H9 (cell line): ENCODE data around the gene G3BP1. TPM values are rescaled to one million over a fixed set of nuclear protein-coding genes. Genes with fewer than 3 reads are reported as not detected.

Source experiments
- DNase-seq: peaks from one replicate; pipeline ENCODE4 v3.0.0-alpha.2; 2017
- H2AFZ ChIP-seq: one replicate; pipeline ENCODE4 v1.6.1; 2013; ENCODE audit warnings: mild to moderate bottlenecking, low read length, control low read depth, moderate library complexity
- H2AK5ac ChIP-seq: 2 replicates; pipeline ENCODE4 v1.6.1; 2013; ENCODE audit warnings: low read length, control low read depth, mixed read lengths; ENCODE audit not compliant: insufficient read length
- H2BK120ac ChIP-seq: one replicate; pipeline ENCODE4 v1.6.1; 2013; ENCODE audit warnings: low read depth, mild to moderate bottlenecking, low read length, control low read depth, inconsistent platforms; ENCODE audit not compliant: poor library complexity, severe bottlenecking
- H2BK12ac ChIP-seq: 2 replicates; pipeline ENCODE4 v1.6.1; 2013; ENCODE audit warnings: low read length, control low read depth, mixed read lengths, low read depth; ENCODE audit not compliant: insufficient read length
- H2BK15ac ChIP-seq: 2 replicates; pipeline ENCODE4 v1.6.1; 2013; ENCODE audit warnings: low read depth, low read length, control low read depth
- H2BK20ac ChIP-seq: one replicate; pipeline ENCODE4 v1.6.1; 2013; ENCODE audit warnings: low read depth, mild to moderate bottlenecking, low read length, control low read depth, inconsistent platforms; ENCODE audit not compliant: poor library complexity, severe bottlenecking
- H2BK5ac ChIP-seq: 2 replicates; pipeline ENCODE4 v1.6.1; 2013; ENCODE audit warnings: low read length, control low read depth, mixed read lengths; ENCODE audit not compliant: insufficient read length
- H3K14ac ChIP-seq: 2 replicates; pipeline ENCODE4 v1.6.1; 2013; ENCODE audit warnings: low read length, control low read depth; ENCODE audit not compliant: insufficient read depth
- H3K18ac ChIP-seq: 2 replicates; pipeline ENCODE4 v1.6.1; 2013; ENCODE audit warnings: low read depth, mild to moderate bottlenecking, mixed read lengths, low read length, control low read depth; ENCODE audit not compliant: insufficient read length
- H3K23ac ChIP-seq: 2 replicates; pipeline ENCODE4 v1.6.1; 2013; ENCODE audit warnings: low read length, control low read depth, mixed read lengths, low read depth; ENCODE audit not compliant: insufficient read length
- H3K23me2 ChIP-seq: 2 replicates; pipeline ENCODE4 v1.6.1; 2013; ENCODE audit warnings: low read depth, mild to moderate bottlenecking, mixed read lengths, low read length, control low read depth; ENCODE audit not compliant: insufficient read length, poor library complexity, severe bottlenecking
- H3K27ac ChIP-seq: 2 replicates; pipeline ENCODE4 v1.5.1; 2013; ENCODE audit warnings: low read length, control low read depth, mixed read lengths, low read depth; ENCODE audit not compliant: insufficient read length
- H3K27me3 ChIP-seq: 2 replicates; pipeline ENCODE4 v1.6.1; 2013; ENCODE audit warnings: low read length, control low read depth, inconsistent platforms; ENCODE audit not compliant: insufficient read depth
- H3K4ac ChIP-seq: 2 replicates; pipeline ENCODE4 v1.6.1; 2013; ENCODE audit warnings: low read depth, mild to moderate bottlenecking, control low read depth, inconsistent platforms, low read length, moderate library complexity
- H3K4me1 ChIP-seq: 2 replicates; pipeline ENCODE4 v1.6.1; 2013; ENCODE audit warnings: low read length, control low read depth, inconsistent platforms; ENCODE audit not compliant: insufficient read depth
- H3K4me2 ChIP-seq: 2 replicates; pipeline ENCODE4 v1.6.1; 2013; ENCODE audit warnings: low read length, control low read depth, mixed read lengths; ENCODE audit not compliant: insufficient read length, insufficient read depth
- H3K56ac ChIP-seq: 2 replicates; pipeline ENCODE4 v1.6.1; 2013; ENCODE audit warnings: low read depth, mild to moderate bottlenecking, mixed read lengths, low read length, control low read depth; ENCODE audit not compliant: insufficient read length
- H3K79me1 ChIP-seq: 2 replicates; pipeline ENCODE4 v1.6.1; 2013; ENCODE audit warnings: low read depth, mild to moderate bottlenecking, moderate library complexity, low read length, control low read depth, inconsistent platforms; ENCODE audit not compliant: insufficient read depth, poor library complexity, severe bottlenecking
- H3K79me2 ChIP-seq: 2 replicates; pipeline ENCODE4 v1.6.1; 2013; ENCODE audit warnings: low read length, control low read depth, inconsistent platforms; ENCODE audit not compliant: insufficient read depth
- H3K9ac ChIP-seq: 2 replicates; pipeline ENCODE4 v1.6.1; 2013; ENCODE audit warnings: low read length, control low read depth, mixed read lengths; ENCODE audit not compliant: insufficient read length; ENCODE audit errors: extremely low read depth
- H3K9me3 ChIP-seq: one replicate; pipeline ENCODE4 v1.6.1; 2013; ENCODE audit warnings: low read depth, low read length, inconsistent platforms; ENCODE audit not compliant: control insufficient read depth
- H3T11ph ChIP-seq: one replicate; pipeline ENCODE4 v1.6.1; 2013; ENCODE audit warnings: mild to moderate bottlenecking, low read length, control low read depth, inconsistent platforms
- H4K20me1 ChIP-seq: one replicate; pipeline ENCODE4 v1.6.1; 2013; ENCODE audit not compliant: control insufficient read depth, insufficient read length, insufficient read depth
- H4K5ac ChIP-seq: 2 replicates; pipeline ENCODE4 v1.6.1; 2013; ENCODE audit warnings: low read depth, mild to moderate bottlenecking, mixed read lengths, low read length, control low read depth; ENCODE audit not compliant: insufficient read length
- H4K8ac ChIP-seq: replicated peaks from 2 replicates; pipeline ENCODE4 v1.6.1; 2013; ENCODE audit warnings: low read length, control low read depth, mixed read lengths, low read depth; ENCODE audit not compliant: insufficient read length
- H4K91ac ChIP-seq: 2 replicates; pipeline ENCODE4 v1.6.1; 2013; ENCODE audit warnings: low read depth, mild to moderate bottlenecking, moderate library complexity, mixed read lengths, low read length, control low read depth; ENCODE audit not compliant: insufficient read length
- H3K27ac Mint-ChIP-seq, 3 experiments: 2 replicates in 2 of 3; 3 replicates in 1 of 3; pipeline ENCODE4 v1.8.0; 2020 to 2021; ENCODE audit warnings: mixed read lengths in 3 of 3, mild to moderate bottlenecking in 1 of 3, moderate library complexity in 1 of 3
- H3K27me3 Mint-ChIP-seq: 2 replicates; pipeline ENCODE4 v1.8.0; 2021; ENCODE audit warnings: low read depth, mild to moderate bottlenecking, moderate library complexity, mixed read lengths
- H3K36me3 Mint-ChIP-seq, 3 experiments: 2 replicates in 2 of 3; 3 replicates in 1 of 3; pipeline ENCODE4 v1.8.0; 2020 to 2021; ENCODE audit warnings: low read depth in 3 of 3, mixed read lengths in 3 of 3; ENCODE audit not compliant: insufficient read depth in 1 of 3
- H3K4me1 Mint-ChIP-seq, 2 experiments: 2 replicates each; pipeline ENCODE4 v1.8.0; 2020; ENCODE audit warnings: mixed read lengths in 2 of 2
- H3K4me3 Mint-ChIP-seq, 2 experiments: 2 replicates in 1 of 2; 3 replicates in 1 of 2; pipeline ENCODE4 v1.8.0; 2020 to 2021; ENCODE audit warnings: mild to moderate bottlenecking in 2 of 2, mixed read lengths in 2 of 2, moderate library complexity in 1 of 2
- H3K9me3 Mint-ChIP-seq, 2 experiments: 2 replicates in 1 of 2; 3 replicates in 1 of 2; pipeline ENCODE4 v1.8.0; 2020; ENCODE audit warnings: mild to moderate bottlenecking in 2 of 2, mixed read lengths in 2 of 2, moderate library complexity in 1 of 2
- CTCF ChIP-seq: fragments of 200-600 bp; sonication (generic); conservative IDR thresholded peaks from 3 replicates; pipeline ENCODE4 v1.8.0; 2021; ENCODE audit warnings: antibody characterized with exemption, mild to moderate bottlenecking
- WGBS: extraction: QIAGEN DNeasy Blood & Tissue Kit; methylation state at CpG from one replicate; pipeline ENCODE4 v1.1.7; 2013; ENCODE audit warnings: missing lambda C conversion rate, low lambda C conversion rate, mixed read lengths; ENCODE audit not compliant: insufficient read length; ENCODE audit errors: extremely low coverage; 5-methylcytosine and 5-hydroxymethylcytosine counted together
- total RNA-seq: library from RNA; stranded (reverse); gene quantifications from 2 replicates; pipeline ENCODE4 v1.2.1, GENCODE V29; 2021

G3BP1 gene
- total RNA-seq, 1 experiment from 2014 or later = 439 TPM

DNA sequence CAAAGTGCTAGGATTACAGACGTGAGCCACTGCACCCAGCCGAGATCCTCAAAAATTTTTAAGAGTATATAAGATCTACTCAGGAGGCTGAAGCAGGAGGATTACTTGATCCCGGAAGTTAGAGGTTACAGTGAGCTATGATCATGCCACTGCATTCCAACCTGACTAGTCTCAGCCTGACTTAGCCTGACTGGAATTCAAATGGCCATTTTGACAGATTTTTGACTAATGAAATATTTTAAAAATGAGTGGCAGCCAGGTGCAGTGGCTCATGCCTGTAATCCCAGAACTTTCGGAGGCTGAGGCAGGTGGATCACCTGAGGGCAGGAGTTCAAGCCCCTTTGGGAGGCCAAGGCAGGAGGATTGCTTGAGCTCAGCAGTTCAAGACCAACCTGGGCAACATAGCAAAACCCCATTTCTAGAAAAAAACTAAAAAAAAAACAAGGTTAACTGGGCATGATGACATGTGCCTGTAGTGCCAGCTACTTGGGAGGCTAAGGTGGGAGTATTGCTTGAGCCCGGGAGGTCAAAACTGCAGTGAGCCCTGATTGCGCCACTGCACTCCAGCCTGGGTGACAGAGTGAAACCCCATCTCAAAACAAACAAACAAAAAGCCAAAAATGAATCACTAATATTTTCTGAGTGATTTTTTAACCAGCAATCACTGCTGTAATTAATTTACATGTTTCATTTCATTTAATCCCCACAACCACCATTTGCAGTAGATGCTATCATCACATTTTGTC, 29.9 kb upstream of the G3BP1 start:
- Histone ChIP-seq H3K14ac (no peak overlapping the region), H2BK5ac (no peak overlapping the region), H3K27me3 (no peaks in the 10 kb centered on the region), H3K56ac (no peak overlapping the region), H2BK120ac (no peak overlapping the region), H2BK20ac (no peak overlapping the region), H2AK5ac (no peak overlapping the region), H3K27ac (no peak overlapping the region), H2AFZ (no peak overlapping the region), H4K20me1 (no peaks in the 10 kb centered on the region), H3K18ac (no peak overlapping the region), H4K8ac (no peak overlapping the region), H4K91ac (no peak overlapping the region), H2BK12ac (no peak overlapping the region), H3K23me2 (no peaks in the 10 kb centered on the region), H3T11ph (no peak overlapping the region), H3K23ac (no peak overlapping the region), H4K5ac (no peak overlapping the region), H3K4me2 (no peak overlapping the region), H3K9me3 (no peaks in the 10 kb centered on the region), H2BK15ac (no peak overlapping the region), H3K9ac (no peak overlapping the region), H3K79me1 (no peaks in the 10 kb centered on the region), H3K79me2 (no peaks in the 10 kb centered on the region), H3K4me1 (peaks cover 7% of the 10 kb centered on the region; the same call in 1 of the 2 replicates), H3K4ac (no peak overlapping the region)
- WGBS = no CpG with 5 or more reads among the region's 6 CpGs
- TF ChIP-seq CTCF = no peak
- no peak for DNase-seq
- peaks cover 20% of the 10 kb centered on the region in 2 experiments for H3K4me1 Mint-ChIP-seq
- H3K36me3 Mint-ChIP-seq = peaks cover 2 to 14% (median 8%) of the 10 kb centered on the region in 3 experiments; a peak in 5 of 7 replicates
- H3K27ac Mint-ChIP-seq = peak overlapping the region in 1 of 3 experiments; percentile 20; a peak in 1 of 7 replicates
- no peaks in the 10 kb centered on the region for H3K27me3 Mint-ChIP-seq
- H3K4me3 Mint-ChIP-seq = no peak overlapping the region
- H3K9me3 Mint-ChIP-seq = no peaks in the 10 kb centered on the region
